Skeletal muscle satellite cell (primary cell): ENCODE measurements around the gene SRL.

ENCODE experiments used
- H3K27me3 ChIP-seq: 2 replicates; pipeline ENCODE4 v1.7.0; 2013; ENCODE audit warnings: low read length; ENCODE audit not compliant: control insufficient read depth, insufficient read depth
- H3K36me3 ChIP-seq: 2 replicates; pipeline ENCODE4 v1.7.0; 2013; ENCODE audit warnings: mild to moderate bottlenecking, control low read depth, low read length; ENCODE audit not compliant: insufficient read depth
- H3K4me1 ChIP-seq: 2 replicates; pipeline ENCODE4 v1.7.0; 2013; ENCODE audit warnings: low read length; ENCODE audit not compliant: control insufficient read depth, insufficient read depth
- H3K4me2 ChIP-seq: 2 replicates; pipeline ENCODE4 v1.7.0; 2013; ENCODE audit warnings: mild to moderate bottlenecking, low read length
- H3K4me3 ChIP-seq: 2 replicates; pipeline ENCODE4 v1.7.0; 2013; ENCODE audit warnings: low read length
- H3K9ac ChIP-seq: 2 replicates; pipeline ENCODE4 v1.7.0; 2013; ENCODE audit warnings: mild to moderate bottlenecking, low read depth, low read length, moderate library complexity
- H3K9me3 ChIP-seq: replicated peaks from 2 replicates; pipeline ENCODE4 v1.7.0; 2013; ENCODE audit warnings: mild to moderate bottlenecking, control low read depth, low read length

SRL gene

GRCh38 chr16:4142268-4142667, 99.6 kb downstream of the SRL start:
- H3K36me3 ChIP-seq, result no peaks in the 10 kb centered on the region
- H3K27me3 ChIP-seq, result peaks cover 1% of the 10 kb centered on the region
- no peak overlapping the region for H3K9ac ChIP-seq
- no peaks in the 10 kb centered on the region for H3K9me3 ChIP-seq
- H3K4me1 ChIP-seq, result no peaks in the 10 kb centered on the region
- H3K4me3 ChIP-seq, result no peak overlapping the region
- no peak overlapping the region for H3K4me2 ChIP-seq

GRCh38 chr16:4141604-4142003, 100.3 kb downstream of the SRL start:
- H3K36me3 ChIP-seq, result no peaks in the 10 kb centered on the region
- H3K9ac ChIP-seq, result no peak overlapping the region
- H3K4me2 ChIP-seq, result no peak overlapping the region
- H3K9me3 ChIP-seq, result no peaks in the 10 kb centered on the region
- H3K27me3 ChIP-seq, result no peaks in the 10 kb centered on the region
- H3K4me1 ChIP-seq, result no peaks in the 10 kb centered on the region
- H3K4me3 ChIP-seq, result no peak overlapping the region

GRCh38 chr16:4140652-4141051, 101.2 kb downstream of the SRL start:
- Histone ChIP-seq H3K36me3 (no peaks in the 10 kb centered on the region), H3K27me3 (no peaks in the 10 kb centered on the region), H3K4me3 (no peak overlapping the region), H3K4me2 (no peak overlapping the region), H3K9me3 (no peaks in the 10 kb centered on the region), H3K9ac (no peak overlapping the region), H3K4me1 (no peaks in the 10 kb centered on the region)

- H3K4me1 ChIP-seq, result no peaks in the 10 kb centered on the region
- H3K4me2 ChIP-seq, result no peak overlapping the region
- no peaks in the 10 kb centered on the region for H3K36me3 ChIP-seq
- H3K4me3 ChIP-seq, result no peak overlapping the region
- H3K9ac ChIP-seq, result no peak overlapping the region
- no peaks in the 10 kb centered on the region for H3K9me3 ChIP-seq
- H3K27me3 ChIP-seq, result no peaks in the 10 kb centered on the region
Observed at GRCh38 chr16:4139968-4140367, 101.9 kb downstream of the SRL start.
